Osteoblast (primary cell): ENCODE data around the gene CD200. TPM values are rescaled to one million over a fixed set of nuclear protein-coding genes. Genes with fewer than 3 reads are reported as not detected.

Experiments used
- DNase-seq: peaks from one replicate; pipeline ENCODE4 v3.0.0; 2011; ENCODE audit warnings: low spot score, mixed read lengths; ENCODE audit not compliant: insufficient read length; ENCODE audit errors: missing footprints
- H2AFZ ChIP-seq: 2 replicates; pipeline ENCODE4 v1.6.0; 2011; ENCODE audit warnings: mild to moderate bottlenecking, low read length
- H3K27ac ChIP-seq: 2 replicates; pipeline ENCODE4 v1.5.1; 2011; ENCODE audit warnings: mild to moderate bottlenecking, low read depth, low read length, moderate library complexity
- H3K27me3 ChIP-seq: 2 replicates; pipeline ENCODE4 v1.6.0; 2012; ENCODE audit warnings: mild to moderate bottlenecking, control low read depth, inconsistent platforms, low read length, moderate library complexity; ENCODE audit not compliant: insufficient read depth
- H3K36me3 ChIP-seq: 2 replicates; pipeline ENCODE4 v1.5.1; 2011; ENCODE audit warnings: mild to moderate bottlenecking, low read length, control low read depth, moderate library complexity; ENCODE audit not compliant: insufficient read depth
- H3K4me1 ChIP-seq: 2 replicates; pipeline ENCODE4 v1.5.1; 2011; ENCODE audit warnings: mild to moderate bottlenecking, low read length, control low read depth, moderate library complexity; ENCODE audit not compliant: insufficient read depth
- H3K4me2 ChIP-seq: 2 replicates; pipeline ENCODE4 v1.6.0; 2011; ENCODE audit warnings: mild to moderate bottlenecking, low read length; ENCODE audit not compliant: insufficient read depth
- H3K4me3 ChIP-seq: fragments of 200-600 bp; sonication (generic); 3 replicates; pipeline ENCODE4 v1.5.1; 2012; ENCODE audit warnings: mild to moderate bottlenecking, low read length, inconsistent platforms; ENCODE audit not compliant: insufficient read depth
- H3K79me2 ChIP-seq: 2 replicates; pipeline ENCODE4 v1.6.0; 2012; ENCODE audit warnings: mild to moderate bottlenecking, low read length, control low read depth, inconsistent platforms; ENCODE audit not compliant: insufficient read depth
- H3K9me3 ChIP-seq: 2 replicates; pipeline ENCODE4 v1.5.1; 2011; ENCODE audit warnings: low read depth, low read length, control low read depth
- H4K20me1 ChIP-seq: 2 replicates; pipeline ENCODE4 v1.6.0; 2012; ENCODE audit warnings: mild to moderate bottlenecking, low read length, control low read depth; ENCODE audit not compliant: insufficient read depth
- total RNA-seq: library from RNA; depleted of rRNA; stranded (reverse); fragments of >200 nt; gene quantifications from 2 replicates; pipeline ENCODE4 v1.2.3, GENCODE V29; 2012
- TF ChIP-seq, protein P1 (sequence below): IDR thresholded peaks from 2 replicates; pipeline ENCODE4 v1.5.1; 2011; ENCODE audit warnings: mild to moderate bottlenecking, low read depth, low read length, moderate library complexity; ENCODE audit errors: extremely low read depth

Gene CD200
- total RNA-seq, 1 donor = 3.3 TPM

- H3K9me3 ChIP-seq = no peaks in the 10 kb centered on the region
- TF ChIP-seq, protein P1, sequence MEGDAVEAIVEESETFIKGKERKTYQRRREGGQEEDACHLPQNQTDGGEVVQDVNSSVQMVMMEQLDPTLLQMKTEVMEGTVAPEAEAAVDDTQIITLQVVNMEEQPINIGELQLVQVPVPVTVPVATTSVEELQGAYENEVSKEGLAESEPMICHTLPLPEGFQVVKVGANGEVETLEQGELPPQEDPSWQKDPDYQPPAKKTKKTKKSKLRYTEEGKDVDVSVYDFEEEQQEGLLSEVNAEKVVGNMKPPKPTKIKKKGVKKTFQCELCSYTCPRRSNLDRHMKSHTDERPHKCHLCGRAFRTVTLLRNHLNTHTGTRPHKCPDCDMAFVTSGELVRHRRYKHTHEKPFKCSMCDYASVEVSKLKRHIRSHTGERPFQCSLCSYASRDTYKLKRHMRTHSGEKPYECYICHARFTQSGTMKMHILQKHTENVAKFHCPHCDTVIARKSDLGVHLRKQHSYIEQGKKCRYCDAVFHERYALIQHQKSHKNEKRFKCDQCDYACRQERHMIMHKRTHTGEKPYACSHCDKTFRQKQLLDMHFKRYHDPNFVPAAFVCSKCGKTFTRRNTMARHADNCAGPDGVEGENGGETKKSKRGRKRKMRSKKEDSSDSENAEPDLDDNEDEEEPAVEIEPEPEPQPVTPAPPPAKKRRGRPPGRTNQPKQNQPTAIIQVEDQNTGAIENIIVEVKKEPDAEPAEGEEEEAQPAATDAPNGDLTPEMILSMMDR = no peak
- H3K79me2 ChIP-seq = no peaks in the 10 kb centered on the region
- H3K4me3 ChIP-seq = no peak overlapping the region
- H3K27me3 ChIP-seq = no peaks in the 10 kb centered on the region
- H3K36me3 ChIP-seq = no peaks in the 10 kb centered on the region
- H3K4me2 ChIP-seq = no peak overlapping the region
- no peak overlapping the region for H3K27ac ChIP-seq
- DNase-seq = no peak
- peaks cover 24% of the 10 kb centered on the region for H3K4me1 ChIP-seq
- H4K20me1 ChIP-seq = no peaks in the 10 kb centered on the region
- H2AFZ ChIP-seq = no peak overlapping the region
Observed at GRCh38 chr3:112393360-112393728, 60.4 kb downstream of the CD200 start.

GRCh38 chr3:112394003-112394640, 61.2 kb downstream of the CD200 start:
- Histone ChIP-seq H2AFZ (no peak overlapping the region), H3K79me2 (no peaks in the 10 kb centered on the region), H3K4me2 (no peak overlapping the region), H4K20me1 (no peaks in the 10 kb centered on the region), H3K36me3 (no peaks in the 10 kb centered on the region), H3K27ac (no peak overlapping the region), H3K9me3 (no peaks in the 10 kb centered on the region), H3K4me3 (no peak overlapping the region), H3K4me1 (peaks cover 24% of the 10 kb centered on the region), H3K27me3 (no peaks in the 10 kb centered on the region)
- DNase-seq = no peak
- TF ChIP-seq, protein P1 = no peak

GRCh38 chr3:112395181-112395895, 62.4 kb downstream of the CD200 start:
- Histone ChIP-seq H2AFZ (no peak overlapping the region), H3K4me3 (no peak overlapping the region), H3K36me3 (no peaks in the 10 kb centered on the region), H3K27ac (no peak overlapping the region), H3K4me1 (peaks cover 16% of the 10 kb centered on the region), H3K9me3 (no peaks in the 10 kb centered on the region), H3K27me3 (no peaks in the 10 kb centered on the region), H4K20me1 (no peaks in the 10 kb centered on the region), H3K79me2 (no peaks in the 10 kb centered on the region), H3K4me2 (no peak overlapping the region)
- DNase-seq = no peak
- TF ChIP-seq, protein P1 = no peak

DNA sequence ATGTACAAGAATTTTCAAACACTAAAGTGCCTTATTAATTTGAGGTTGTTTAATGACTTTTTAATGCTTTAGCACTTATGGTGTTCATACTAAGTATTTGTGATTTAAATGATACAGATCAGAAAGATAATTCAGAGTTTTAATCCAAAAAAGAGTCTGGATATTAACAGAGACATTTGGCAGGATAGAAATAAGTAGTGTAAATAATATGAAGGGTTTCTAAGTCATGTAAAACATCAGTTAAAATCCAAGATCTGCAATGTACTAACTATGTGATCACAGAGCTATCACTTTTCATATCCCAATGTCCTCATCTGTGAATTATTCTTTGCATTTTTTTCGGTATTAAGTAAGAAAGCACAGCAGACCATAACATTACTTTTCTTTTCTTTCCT, 62.9 kb downstream of the CD200 start:
- Histone ChIP-seq H3K27ac (no peak overlapping the region), H3K4me3 (no peak overlapping the region), H3K4me1 (peaks cover 11% of the 10 kb centered on the region), H4K20me1 (no peaks in the 10 kb centered on the region), H3K9me3 (no peaks in the 10 kb centered on the region), H3K4me2 (no peak overlapping the region), H3K79me2 (no peaks in the 10 kb centered on the region), H3K36me3 (no peaks in the 10 kb centered on the region), H3K27me3 (no peaks in the 10 kb centered on the region), H2AFZ (no peak overlapping the region)
- no peak for DNase-seq
- TF ChIP-seq, protein P1 = no peak
